Uterus (tissue), 2 donors: ENCODE data around the gene COL25A1.
A peak's percentile ranks its signal among the peaks of the same experiment; 100 is the strongest.

Experiments used
- CTCF ChIP-seq, 4 experiments: fragments of 200-600 bp in 2 of 4; fragments of 450-650 bp in 2 of 4; sonication (generic) in 2 of 4; IDR thresholded peaks; one replicate each; pipeline ENCODE4 v1.5.1; 2016 to 2019; ENCODE audit warnings: antibody characterized with exemption in 4 of 4, mild to moderate bottlenecking in 2 of 4, moderate library complexity in 1 of 4
- POLR2A ChIP-seq, 2 donors: fragments of 450-650 bp; IDR thresholded peaks; one replicate each; pipeline ENCODE4 v1.6.1; 2016; ENCODE audit warnings: antibody characterized with exemption in 2 of 2, mild to moderate bottlenecking in 1 of 2, moderate library complexity in 1 of 2

GRCh38 chr4:109298279-109299010 is 4.0 kb downstream of the COL25A1 start:
- peak in 1 of 4 experiments; percentile 33 for TF ChIP-seq CTCF (IDR thresholded peaks at IDR 0.05)
- TF ChIP-seq POLR2A (IDR thresholded peaks at IDR 0.05), result no peak
